HepG2 (cell line): ENCODE measurements around the gene STXBP2.

ENCODE experiments used
- ELF4 ChIP-seq: sonication (generic); formaldehyde crosslinking; IDR thresholded peaks from 2 replicates; pipeline ENCODE4 v1.5.0; 2020; ENCODE audit warnings: missing genetic modification reagents, mild to moderate bottlenecking, moderate library complexity, borderline replicate concordance
- ERF ChIP-seq: IDR thresholded peaks from 2 replicates; pipeline ENCODE4 v1.6.1; 2018; ENCODE audit warnings: missing biosample characterization, missing genetic modification reagents
- JUND ChIP-seq: sonication (generic); formaldehyde crosslinking; IDR thresholded peaks from 2 replicates; pipeline ENCODE4 v1.8.0; 2022; ENCODE audit warnings: mild to moderate bottlenecking, missing genetic modification reagents
- NFRKB ChIP-seq: fragments of 450-650 bp; IDR thresholded peaks from 2 replicates; pipeline ENCODE4 v1.6.1; 2017
- STAG1 ChIP-seq: sonication (generic); formaldehyde crosslinking; IDR thresholded peaks from 2 replicates; pipeline ENCODE4 v1.4.0; 2020; ENCODE audit warnings: missing genetic modification reagents
- XRCC5 ChIP-seq: fragments of 200-400 bp; formaldehyde crosslinking; optimal IDR thresholded peaks from 2 replicates; pipeline ENCODE3; 2017; ENCODE audit warnings: mild to moderate bottlenecking, low read length
- ZBTB21 ChIP-seq: sonication (generic); formaldehyde crosslinking; IDR thresholded peaks from 2 replicates; pipeline ENCODE4 v1.4.0; 2020; ENCODE audit warnings: missing genetic modification reagents
- ZNF3 ChIP-seq: IDR thresholded peaks from 2 replicates; pipeline ENCODE4 v1.7.0; 2017; ENCODE audit warnings: inconsistent platforms

DNA sequence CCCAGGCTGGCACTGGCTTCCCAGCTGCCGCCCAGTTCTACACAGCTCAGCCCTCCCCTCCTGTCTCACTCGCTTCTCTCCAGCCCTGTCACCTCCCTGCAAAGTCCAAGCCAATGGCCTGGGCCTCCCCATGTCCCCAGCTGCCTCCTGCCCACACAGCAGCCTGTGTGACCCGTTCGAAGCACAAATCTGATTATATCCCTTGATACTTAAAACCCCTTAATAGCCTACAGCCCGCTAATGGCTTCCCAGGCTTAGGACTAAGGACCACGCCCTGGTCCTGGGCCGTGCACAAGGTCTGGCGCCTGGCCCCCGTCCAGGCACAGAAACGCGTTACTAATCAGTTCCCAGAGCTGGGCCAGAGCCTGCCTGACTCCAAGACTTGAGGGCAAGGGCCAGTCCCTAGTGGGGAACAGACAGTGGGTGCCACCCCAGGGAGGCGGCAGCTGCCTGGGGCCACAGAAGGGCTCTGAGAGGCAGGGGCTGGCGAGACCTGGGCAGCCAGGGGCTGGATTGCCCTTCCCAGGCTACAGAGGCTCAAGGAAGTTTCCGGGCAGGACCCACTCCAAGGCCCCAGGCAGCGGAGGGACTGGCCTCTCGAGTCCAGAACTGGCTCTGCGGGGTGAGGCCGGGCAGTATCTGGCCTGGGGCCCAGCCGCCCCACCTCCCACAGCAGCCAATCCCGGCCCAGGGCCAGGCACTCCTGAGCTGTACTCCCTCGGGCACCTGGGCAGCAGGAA, 18.0 kb upstream of the STXBP2 start:
- no peak for TF ChIP-seq ELF4 (CRISPR knock-in tag)
- no peak for TF ChIP-seq XRCC5
- TF ChIP-seq NFRKB, result no peak
- TF ChIP-seq ERF, result no peak
- no peak for TF ChIP-seq ZBTB21
- no peak for TF ChIP-seq STAG1 (CRISPR knock-in tag)
- no peak for TF ChIP-seq ZNF3 (CRISPR knock-in tag)
- no peak for TF ChIP-seq JUND (CRISPR knock-in tag)
